ENCODE data around the gene VAV2. TPM values are rescaled to one million over a fixed set of nuclear protein-coding genes. Genes with fewer than 3 reads are reported as not detected.

VAV2 gene
- total and polyA plus RNA-seq, 9 of the 15 experiments (the other 6 are each of a cell fraction or from before 2014, with no cell fraction given) = 0.01 to 2.7 (median 1.0) TPM; not detected in 1

DNA sequence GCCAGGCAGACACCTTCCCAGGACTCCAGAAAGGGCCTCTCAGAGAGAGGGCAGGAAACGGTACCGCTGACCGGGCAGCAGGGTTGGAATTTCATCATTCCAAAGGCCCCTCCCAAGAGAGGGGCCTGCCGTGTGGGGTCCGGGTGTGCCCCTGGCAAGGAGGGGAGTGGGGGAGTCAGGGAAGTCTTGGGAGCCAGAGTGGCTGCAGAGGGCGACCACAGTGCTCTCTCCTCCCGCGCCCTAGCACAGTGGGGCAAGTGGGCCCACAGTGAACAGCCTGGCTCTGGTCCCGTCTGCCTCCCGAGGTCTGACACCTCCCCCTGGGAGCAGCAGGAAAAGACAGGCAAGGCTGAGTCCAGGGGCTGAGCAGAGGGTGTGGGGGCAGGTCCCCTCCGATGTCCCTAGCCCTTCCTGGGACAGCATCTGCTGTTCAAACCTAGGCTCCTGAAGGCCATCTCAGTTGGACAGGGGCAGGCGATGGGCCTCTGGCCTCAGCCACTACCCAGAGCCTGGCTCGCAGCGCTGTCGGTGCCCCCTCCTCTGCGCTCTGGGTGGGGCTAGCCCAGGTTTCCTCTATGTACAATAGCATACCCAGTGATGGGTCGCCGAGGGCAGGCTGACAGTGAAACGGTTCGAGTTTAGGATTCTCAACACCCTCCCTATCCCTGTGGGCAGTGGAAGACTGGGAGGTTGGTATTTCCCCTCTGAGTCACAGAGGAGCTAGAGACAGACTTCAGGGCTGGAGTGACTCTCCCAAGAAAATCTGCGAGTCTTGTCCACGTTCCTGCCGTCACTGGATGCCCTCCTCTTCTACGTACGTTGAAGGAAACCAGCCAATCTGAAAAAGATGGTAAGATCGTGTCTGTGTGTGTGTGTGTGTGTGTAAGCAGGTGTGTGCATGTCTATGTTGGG is 228.6 kb downstream of the VAV2 start:
- Histone ChIP-seq H3K27me3 (ENCODE audit: control insufficient read depth in 2 of 2, insufficient read depth in 2 of 2, low read length in 2 of 2) (peaks cover 0 to 4% of the 10 kb centered on the region in 2 experiments; a peak in 1 of 5 replicates), H2AFZ (ENCODE audit: low read depth, low read length) (no peak overlapping the region), H3K27ac (ENCODE audit: extremely low read depth, low read depth, low read length) (no peak overlapping the region), H3K79me2 (ENCODE audit: control insufficient read depth, insufficient read depth, low read length) (no peaks in the 10 kb centered on the region), H3K9me3 (replicated peaks; ENCODE audit: control insufficient read depth, insufficient read depth, low read depth, low read length) (no peaks in the 10 kb centered on the region), H3K9me1 (ENCODE audit: control insufficient read depth, insufficient read depth, low read length) (no peaks in the 10 kb centered on the region), H3K4me2 (ENCODE audit: insufficient read depth, low read length) (no peak overlapping the region), H3K9ac (ENCODE audit: insufficient read depth in 1 of 2, low read depth in 2 of 2, low read length in 2 of 2) (no peak overlapping the region), H3K4me3 (no peak overlapping the region), H4K20me1 (replicated peaks; ENCODE audit: control insufficient read depth, insufficient read depth, low read length) (no peaks in the 10 kb centered on the region), H3K4me1 (replicated peaks in 1 of 2; ENCODE audit: control insufficient read depth in 2 of 2, insufficient read depth in 2 of 2, low read length in 2 of 2) (no peaks in the 10 kb centered on the region), H3K36me3 (ENCODE audit: control insufficient read depth, insufficient read depth, low read length) (no peaks in the 10 kb centered on the region)
- in situ Hi-C loops (cut with MboI) (no loop called here), intact Hi-C loops (cut with micrococcal nuclease) (no loop called here)
- ChIA-PET CTCF (ENCODE audit: low intra/inter-chr PET ratio) (no interaction called here), POLR2A (interaction anchor here (0.6 kb wide), 1 partner anchor 1463 kb away, joined by 3 read pairs; no protein-coding TSS in a partner anchor)
- ATAC-seq (no peak), FAIRE-seq (no peak), DNase-seq (ENCODE audit: extremely low read depth in 1 of 4, low spot score in 3 of 4) (no peak)
- no TSS peak for BruUV-seq (replicated peaks)
- WGBS (ENCODE audit: insufficient coverage, low coverage, missing lambda C conversion rate) = 2% methylated on average over 23 of the region's 26 CpGs
- TF ChIP-seq MCM7 (IDR thresholded peaks at IDR 0.05) = no peak
- TF ChIP-seq PHF8 (IDR thresholded peaks at IDR 0.05; ENCODE audit: borderline replicate concordance, low read length) = no peak
- TF ChIP-seq NFE2L1 (tag; IDR thresholded peaks at IDR 0.05; ENCODE audit: borderline replicate concordance, low read depth) = no peak
- no peak for TF ChIP-seq MTA3 (IDR thresholded peaks at IDR 0.05; ENCODE audit: borderline replicate concordance)
- no peak for TF ChIP-seq EP300 (IDR thresholded peaks at IDR 0.05; ENCODE audit: low read length)
- TF ChIP-seq KLF6 (CRISPR knock-in tag; IDR thresholded peaks at IDR 0.05; ENCODE audit: borderline replicate concordance) = no peak
- TF ChIP-seq MED1 (CRISPR knock-in tag; IDR thresholded peaks at IDR 0.05; ENCODE audit: borderline replicate concordance) = no peak
- no peak for TF ChIP-seq RHOXF2B (CRISPR knock-in tag; conservative IDR thresholded peaks at IDR 0.05)
- TF ChIP-seq, protein P1, sequence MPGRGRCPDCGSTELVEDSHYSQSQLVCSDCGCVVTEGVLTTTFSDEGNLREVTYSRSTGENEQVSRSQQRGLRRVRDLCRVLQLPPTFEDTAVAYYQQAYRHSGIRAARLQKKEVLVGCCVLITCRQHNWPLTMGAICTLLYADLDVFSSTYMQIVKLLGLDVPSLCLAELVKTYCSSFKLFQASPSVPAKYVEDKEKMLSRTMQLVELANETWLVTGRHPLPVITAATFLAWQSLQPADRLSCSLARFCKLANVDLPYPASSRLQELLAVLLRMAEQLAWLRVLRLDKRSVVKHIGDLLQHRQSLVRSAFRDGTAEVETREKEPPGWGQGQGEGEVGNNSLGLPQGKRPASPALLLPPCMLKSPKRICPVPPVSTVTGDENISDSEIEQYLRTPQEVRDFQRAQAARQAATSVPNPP (IDR thresholded peaks at IDR 0.05; ENCODE audit: borderline replicate concordance, insufficient read depth, insufficient read length) = no peak
- TF ChIP-seq SMARCA5 (IDR thresholded peaks at IDR 0.05) = no peak
- no peak for TF ChIP-seq FOXJ2 (tag; IDR thresholded peaks at IDR 0.05)

Measured in K562 (cell line).